ENCODE data around the gene SDR39U1. TPM values are rescaled to one million over a fixed set of nuclear protein-coding genes. Genes with fewer than 3 reads are reported as not detected.
A peak's percentile ranks its signal among the peaks of the same experiment; 100 is the strongest.

The SDR39U1 gene
- total RNA-seq, 1 donor from 2014 or later = 34.9 TPM

- no peak for TF ChIP-seq CTCF (IDR thresholded peaks at IDR 0.05; ENCODE audit: unreplicated experiment)
- no peak overlapping the region for H3K27ac Mint-ChIP-seq (ENCODE audit: unreplicated experiment)
- peaks cover 17% of the 10 kb centered on the region for H3K27me3 Mint-ChIP-seq (ENCODE audit: unreplicated experiment)
- no peak for DNase-seq (ENCODE audit: low spot score)
- H3K4me3 Mint-ChIP-seq (ENCODE audit: unreplicated experiment) = no peak overlapping the region
- peaks cover 45% of the 10 kb centered on the region for H3K36me3 Mint-ChIP-seq (ENCODE audit: low read depth, unreplicated experiment)
- H3K9me3 Mint-ChIP-seq (ENCODE audit: unreplicated experiment) = no peaks in the 10 kb centered on the region
- peaks cover 3% of the 10 kb centered on the region for H3K4me1 Mint-ChIP-seq (ENCODE audit: unreplicated experiment)
Observed at GRCh38 chr14:24414077-24414476, 28.5 kb downstream of the SDR39U1 start.

DNA sequence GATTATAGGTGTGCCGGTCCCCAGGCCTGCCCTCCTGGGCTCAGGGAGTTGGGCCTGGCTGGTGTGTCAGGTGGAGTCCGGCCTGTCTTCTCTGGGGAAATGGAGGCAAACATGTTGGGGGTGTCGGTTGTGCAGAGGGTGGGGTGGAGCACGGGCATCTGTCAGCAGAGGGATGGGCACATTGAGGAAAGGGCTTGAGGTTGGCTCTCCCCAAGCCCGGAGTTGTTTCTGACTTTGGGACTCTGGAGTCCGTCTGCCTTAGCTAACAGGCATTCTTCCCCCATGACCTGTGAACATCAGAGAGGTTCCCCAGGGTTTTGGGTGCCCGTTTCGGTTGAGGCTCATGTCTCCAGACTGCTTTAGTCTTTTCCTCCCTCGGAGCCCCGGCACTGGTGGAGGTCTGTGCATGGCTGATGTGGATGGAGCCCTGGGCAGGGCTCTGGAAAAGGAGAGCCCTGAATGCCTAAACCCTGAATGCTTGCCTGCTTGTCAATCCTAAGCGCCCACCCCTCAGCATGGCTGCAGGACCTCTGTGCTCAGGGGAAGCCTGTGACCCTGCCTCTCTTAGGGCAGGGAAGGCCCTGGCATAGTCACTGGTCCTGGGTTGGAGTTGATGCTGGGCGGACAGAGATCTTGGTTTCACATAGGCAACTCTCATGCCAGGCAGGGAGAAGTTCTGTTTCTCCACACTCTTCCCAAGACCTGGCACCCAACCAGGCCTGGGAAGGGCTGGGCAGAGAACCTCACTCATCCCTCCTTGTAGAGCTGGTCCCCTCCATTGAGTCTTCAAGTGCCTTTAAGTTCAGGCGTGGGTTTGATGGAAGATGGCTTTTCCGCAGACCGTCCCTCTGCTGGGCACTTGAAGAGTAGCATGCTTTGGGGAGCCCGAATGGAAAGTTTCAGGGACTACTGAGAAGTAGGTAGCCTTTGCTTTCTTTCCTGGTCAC, 30.9 kb downstream of the SDR39U1 start:
- no peaks in the 10 kb centered on the region for H3K4me1 Mint-ChIP-seq (ENCODE audit: unreplicated experiment)
- no peak overlapping the region for H3K27ac Mint-ChIP-seq (ENCODE audit: unreplicated experiment)
- H3K27me3 Mint-ChIP-seq (ENCODE audit: unreplicated experiment) = peaks cover 12% of the 10 kb centered on the region
- H3K36me3 Mint-ChIP-seq (ENCODE audit: low read depth, unreplicated experiment) = peaks cover 45% of the 10 kb centered on the region
- DNase-seq (ENCODE audit: low spot score) = peak; percentile 52
- H3K9me3 Mint-ChIP-seq (ENCODE audit: unreplicated experiment) = no peaks in the 10 kb centered on the region
- peak; percentile 70 for TF ChIP-seq CTCF (IDR thresholded peaks at IDR 0.05; ENCODE audit: unreplicated experiment)
- H3K4me3 Mint-ChIP-seq (ENCODE audit: unreplicated experiment) = peak overlapping the region; percentile 76

DNA sequence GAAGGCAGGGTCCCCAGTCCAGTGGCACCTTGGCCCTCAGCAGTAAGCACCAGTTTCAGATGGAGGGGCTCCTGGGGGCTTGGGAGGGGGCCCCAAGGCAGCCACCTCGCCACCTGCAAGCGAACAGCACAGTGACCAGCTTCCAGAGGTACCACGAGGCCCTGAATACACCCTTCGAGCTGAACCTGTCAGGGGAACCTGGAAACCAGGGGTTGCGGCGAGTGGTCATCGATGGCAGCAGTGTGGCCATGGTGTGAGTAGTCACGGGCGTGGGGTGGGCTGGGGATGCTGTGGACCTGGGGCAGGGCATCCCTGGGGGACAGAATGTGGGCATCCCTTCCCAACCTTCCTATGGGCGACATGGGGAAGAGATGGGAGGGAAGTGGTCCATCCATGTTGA, 32.6 kb downstream of the SDR39U1 start:
- no peak overlapping the region for H3K27ac Mint-ChIP-seq (ENCODE audit: unreplicated experiment)
- no peaks in the 10 kb centered on the region for H3K9me3 Mint-ChIP-seq (ENCODE audit: unreplicated experiment)
- H3K4me3 Mint-ChIP-seq (ENCODE audit: unreplicated experiment) = no peak overlapping the region
- no peak for TF ChIP-seq CTCF (IDR thresholded peaks at IDR 0.05; ENCODE audit: unreplicated experiment)
- DNase-seq (ENCODE audit: low spot score) = no peak
- peaks cover 40% of the 10 kb centered on the region for H3K36me3 Mint-ChIP-seq (ENCODE audit: low read depth, unreplicated experiment)
- no peaks in the 10 kb centered on the region for H3K4me1 Mint-ChIP-seq (ENCODE audit: unreplicated experiment)
- H3K27me3 Mint-ChIP-seq (ENCODE audit: unreplicated experiment) = peaks cover 11% of the 10 kb centered on the region

DNA sequence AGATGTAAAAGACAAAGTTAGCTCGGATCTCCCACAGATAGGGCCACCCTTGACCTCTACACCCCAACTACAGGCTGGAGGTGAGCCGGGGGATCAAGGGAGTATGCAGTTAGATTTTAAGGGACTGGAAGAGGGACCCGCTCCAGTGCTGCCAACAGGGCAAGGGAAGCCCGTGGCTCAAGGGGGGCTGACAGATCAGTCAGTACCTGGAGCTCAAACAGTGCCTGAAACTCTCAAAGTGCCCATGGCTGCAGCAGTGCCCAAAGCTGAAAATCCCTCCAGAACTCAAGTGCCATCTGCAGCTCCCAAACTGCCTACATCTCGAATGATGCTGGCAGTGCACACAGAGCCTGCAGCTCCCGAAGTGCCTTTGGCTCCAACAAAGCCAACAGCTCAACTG, 33.4 kb downstream of the SDR39U1 start:
- Mint-ChIP-seq H3K36me3 (ENCODE audit: low read depth, unreplicated experiment) (peaks cover 32% of the 10 kb centered on the region), H3K4me3 (ENCODE audit: unreplicated experiment) (no peak overlapping the region), H3K27me3 (ENCODE audit: unreplicated experiment) (peaks cover 8% of the 10 kb centered on the region), H3K27ac (ENCODE audit: unreplicated experiment) (no peak overlapping the region), H3K4me1 (ENCODE audit: unreplicated experiment) (peaks cover 5% of the 10 kb centered on the region), H3K9me3 (ENCODE audit: unreplicated experiment) (no peaks in the 10 kb centered on the region)
- no peak for DNase-seq (ENCODE audit: low spot score)
- no peak for TF ChIP-seq CTCF (IDR thresholded peaks at IDR 0.05; ENCODE audit: unreplicated experiment)

GRCh38 chr14:24408764-24409163, 33.8 kb downstream of the SDR39U1 start:
- TF ChIP-seq CTCF (IDR thresholded peaks at IDR 0.05; ENCODE audit: unreplicated experiment) = no peak
- Mint-ChIP-seq H3K4me3 (ENCODE audit: unreplicated experiment) (no peak overlapping the region), H3K9me3 (ENCODE audit: unreplicated experiment) (no peaks in the 10 kb centered on the region), H3K4me1 (ENCODE audit: unreplicated experiment) (peaks cover 10% of the 10 kb centered on the region), H3K27me3 (ENCODE audit: unreplicated experiment) (peaks cover 8% of the 10 kb centered on the region), H3K36me3 (ENCODE audit: low read depth, unreplicated experiment) (peaks cover 31% of the 10 kb centered on the region), H3K27ac (ENCODE audit: unreplicated experiment) (no peak overlapping the region)
- DNase-seq (ENCODE audit: low spot score) = no peak

Measured in endothelial cell (in vitro differentiated cells).